ENCODE data around the gene MAP3K6. TPM values are rescaled to one million over a fixed set of nuclear protein-coding genes. Genes with fewer than 3 reads are reported as not detected.

MAP3K6 gene
- total RNA-seq, 1 experiment from 2014 or later: 25.1 TPM

DNA sequence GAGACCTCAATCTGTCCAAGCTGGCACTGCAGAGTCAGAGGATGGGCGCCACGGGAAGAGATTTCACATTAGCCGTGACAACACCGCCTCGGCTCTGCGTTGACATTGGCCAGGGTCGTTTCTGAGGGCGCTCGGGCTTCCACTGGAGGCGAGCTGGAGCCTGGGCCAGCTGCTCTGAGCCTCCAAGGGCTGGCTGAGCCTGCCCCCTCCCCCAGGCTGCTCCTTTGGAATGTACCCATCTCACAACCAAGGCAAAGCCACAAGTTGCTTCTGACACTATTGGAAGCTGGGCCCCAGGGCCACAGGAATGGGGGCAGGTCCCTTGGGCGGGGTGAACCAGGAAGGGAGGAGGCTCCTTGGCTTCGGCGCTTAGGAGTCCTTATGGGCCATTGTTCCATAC is 38.3 kb upstream of the MAP3K6 start:
- POLR2A ChIA-PET (ENCODE audit: unreplicated experiment): no interaction called here
- intact Hi-C loops (cut with micrococcal nuclease; ENCODE audit: unreplicated experiment): no loop called here

DNA sequence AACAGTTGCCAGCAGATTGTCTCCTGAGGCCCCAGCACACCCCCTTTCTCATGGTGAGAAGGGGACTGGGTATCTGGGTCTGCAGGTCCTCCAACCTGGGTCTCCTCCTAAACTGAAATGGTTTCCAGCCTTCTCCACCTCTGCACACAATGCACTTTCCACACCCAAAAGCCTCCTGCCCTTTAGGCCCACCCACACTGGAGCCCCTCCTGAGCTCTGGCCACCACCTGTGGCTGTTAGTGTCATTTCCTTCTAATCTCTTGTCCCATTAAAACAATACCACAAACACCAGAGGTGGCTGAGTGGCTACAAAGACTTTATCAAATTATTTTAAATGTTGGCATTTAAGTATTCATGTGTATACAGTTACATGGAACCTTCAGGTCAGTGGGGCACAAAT is 37.2 kb upstream of the MAP3K6 start:
- TF ChIP-seq, protein P1, sequence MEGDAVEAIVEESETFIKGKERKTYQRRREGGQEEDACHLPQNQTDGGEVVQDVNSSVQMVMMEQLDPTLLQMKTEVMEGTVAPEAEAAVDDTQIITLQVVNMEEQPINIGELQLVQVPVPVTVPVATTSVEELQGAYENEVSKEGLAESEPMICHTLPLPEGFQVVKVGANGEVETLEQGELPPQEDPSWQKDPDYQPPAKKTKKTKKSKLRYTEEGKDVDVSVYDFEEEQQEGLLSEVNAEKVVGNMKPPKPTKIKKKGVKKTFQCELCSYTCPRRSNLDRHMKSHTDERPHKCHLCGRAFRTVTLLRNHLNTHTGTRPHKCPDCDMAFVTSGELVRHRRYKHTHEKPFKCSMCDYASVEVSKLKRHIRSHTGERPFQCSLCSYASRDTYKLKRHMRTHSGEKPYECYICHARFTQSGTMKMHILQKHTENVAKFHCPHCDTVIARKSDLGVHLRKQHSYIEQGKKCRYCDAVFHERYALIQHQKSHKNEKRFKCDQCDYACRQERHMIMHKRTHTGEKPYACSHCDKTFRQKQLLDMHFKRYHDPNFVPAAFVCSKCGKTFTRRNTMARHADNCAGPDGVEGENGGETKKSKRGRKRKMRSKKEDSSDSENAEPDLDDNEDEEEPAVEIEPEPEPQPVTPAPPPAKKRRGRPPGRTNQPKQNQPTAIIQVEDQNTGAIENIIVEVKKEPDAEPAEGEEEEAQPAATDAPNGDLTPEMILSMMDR (conservative IDR thresholded peaks at IDR 0.05): no peak
- TF ChIP-seq EZH2 (IDR thresholded peaks at IDR 0.05; ENCODE audit: low read depth): no peak
- Histone ChIP-seq H3K4me2 (no peak overlapping the region), H3K4me3 (no peak overlapping the region), H3K27me3 (ENCODE audit: insufficient read depth, low read depth) (no peaks in the 10 kb centered on the region), H3K9me3 (ENCODE audit: insufficient read depth, low read depth) (no peaks in the 10 kb centered on the region), H3K36me3 (ENCODE audit: low read depth) (no peaks in the 10 kb centered on the region), H3K9me2 (ENCODE audit: insufficient read depth) (no peaks in the 10 kb centered on the region), H4K20me1 (ENCODE audit: insufficient read depth) (no peaks in the 10 kb centered on the region), H3K27ac (no peak overlapping the region), H3K79me2 (ENCODE audit: low read depth) (no peaks in the 10 kb centered on the region), H2AFZ (no peak overlapping the region), H3F3A (ENCODE audit: insufficient read depth, low read depth) (peaks cover 6% of the 10 kb centered on the region), H3K4me1 (replicated peaks; ENCODE audit: insufficient read depth) (no peaks in the 10 kb centered on the region)
- DNase-seq: no peak
- BruUV-seq (replicated peaks): no TSS peak
- intact Hi-C loops (cut with micrococcal nuclease; ENCODE audit: unreplicated experiment): loop anchor here (2.0 kb wide), 1 partner anchor 203 kb away; no protein-coding TSS in a partner anchor
- CTCF ChIA-PET: interaction anchor here (1.3 kb wide), 1 partner anchor 153 kb away, joined by 5 read pairs; no protein-coding TSS in a partner anchor
- POLR2A ChIA-PET (ENCODE audit: unreplicated experiment): no interaction called here

More for the DNA sequence above, 38.3 kb upstream of the MAP3K6 start:
- no peak for DNase-seq
- Histone ChIP-seq H3K9me2 (ENCODE audit: insufficient read depth) (no peaks in the 10 kb centered on the region), H3K9me3 (ENCODE audit: insufficient read depth, low read depth) (no peaks in the 10 kb centered on the region), H3K4me2 (no peak overlapping the region), H3K79me2 (ENCODE audit: low read depth) (no peaks in the 10 kb centered on the region), H3F3A (ENCODE audit: insufficient read depth, low read depth) (peaks cover 6% of the 10 kb centered on the region), H3K36me3 (ENCODE audit: low read depth) (no peaks in the 10 kb centered on the region), H3K27ac (no peak overlapping the region), H2AFZ (no peak overlapping the region), H3K4me1 (replicated peaks; ENCODE audit: insufficient read depth) (no peaks in the 10 kb centered on the region), H3K4me3 (no peak overlapping the region), H4K20me1 (ENCODE audit: insufficient read depth) (no peaks in the 10 kb centered on the region), H3K27me3 (ENCODE audit: insufficient read depth, low read depth) (no peaks in the 10 kb centered on the region)
- no peak for TF ChIP-seq EZH2 (IDR thresholded peaks at IDR 0.05; ENCODE audit: low read depth)
- TF ChIP-seq, protein P1 (conservative IDR thresholded peaks at IDR 0.05): no peak
- no TSS peak for BruUV-seq (replicated peaks)
- CTCF ChIA-PET: no interaction called here

DNA sequence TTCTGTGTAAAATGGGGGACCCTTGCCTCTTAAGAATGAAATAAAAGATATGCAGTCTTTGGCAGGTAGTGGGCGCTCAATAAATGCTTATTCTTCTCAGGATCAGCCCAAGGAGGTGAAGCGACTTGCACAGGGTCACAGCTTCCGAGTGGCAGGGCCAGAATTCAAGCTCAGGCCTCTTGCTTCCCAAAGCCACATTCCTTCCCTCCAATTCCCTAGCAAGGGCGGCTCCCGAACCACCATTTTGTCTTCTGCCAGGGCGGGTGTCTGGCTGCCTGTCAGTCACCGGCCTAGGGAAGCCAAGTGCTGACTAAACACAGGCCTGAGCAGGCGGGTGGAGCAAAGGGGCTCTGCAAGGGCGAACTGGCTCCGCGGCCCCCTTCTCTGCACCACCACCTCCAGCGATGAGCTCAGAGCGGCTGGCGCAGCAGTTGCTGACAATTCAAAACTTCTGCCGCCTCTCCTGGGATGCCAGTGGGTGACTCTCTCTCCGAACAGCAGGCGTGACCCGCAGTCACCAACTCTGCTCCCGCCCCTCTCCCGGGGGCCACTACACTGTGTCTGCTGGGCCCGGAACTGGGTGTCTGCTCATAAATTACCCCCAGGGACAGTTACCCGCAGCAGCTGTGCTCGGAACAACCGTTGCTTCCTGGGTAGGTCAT is 36.4 kb upstream of the MAP3K6 start:
- no peaks in the 10 kb centered on the region for H3K36me3 ChIP-seq (ENCODE audit: low read depth)
- intact Hi-C loops (cut with micrococcal nuclease; ENCODE audit: unreplicated experiment): loop anchor here (2.0 kb wide), 1 partner anchor 204 kb away; no protein-coding TSS in a partner anchor
- no peak for DNase-seq
- no peaks in the 10 kb centered on the region for H3K9me2 ChIP-seq (ENCODE audit: insufficient read depth)
- no peaks in the 10 kb centered on the region for H3K4me1 ChIP-seq (replicated peaks; ENCODE audit: insufficient read depth)
- no peaks in the 10 kb centered on the region for H3K79me2 ChIP-seq (ENCODE audit: low read depth)
- no peak overlapping the region for H2AFZ ChIP-seq
- no TSS peak for BruUV-seq (replicated peaks)
- H4K20me1 ChIP-seq (ENCODE audit: insufficient read depth): no peaks in the 10 kb centered on the region
- H3K27me3 ChIP-seq (ENCODE audit: insufficient read depth, low read depth): no peaks in the 10 kb centered on the region
- no peak overlapping the region for H3K4me2 ChIP-seq
- no peak overlapping the region for H3K4me3 ChIP-seq
- H3K9me3 ChIP-seq (ENCODE audit: insufficient read depth, low read depth): no peaks in the 10 kb centered on the region
- POLR2A ChIA-PET (ENCODE audit: unreplicated experiment): interaction anchor here (0.6 kb wide), 1 partner anchor 154 kb away, joined by 20 read pairs; no protein-coding TSS in a partner anchor
- H3K27ac ChIP-seq: no peak overlapping the region
- no peak for TF ChIP-seq EZH2 (IDR thresholded peaks at IDR 0.05; ENCODE audit: low read depth)
- TF ChIP-seq, protein P1 (conservative IDR thresholded peaks at IDR 0.05): no peak
- peaks cover 6% of the 10 kb centered on the region for H3F3A ChIP-seq (ENCODE audit: insufficient read depth, low read depth)
- CTCF ChIA-PET: interaction anchor here (1.3 kb wide), 1 partner anchor 154 kb away, joined by 5 read pairs; no protein-coding TSS in a partner anchor

All from PC-9 (cell line).